Nephron (organoid): ENCODE measurements around the gene NOTUM.
"Not testable (repeated sequence)": the region's sequence is repeated elsewhere in the genome, so short reads cannot be mapped to it uniquely, and the experiment has no call there.

Experiments
- H3K27ac Mint-ChIP-seq, 3 experiments: 2 replicates each; pipeline ENCODE4 v1.8.0; 2020; ENCODE audit warnings: mixed read lengths in 3 of 3, mild to moderate bottlenecking in 2 of 3, moderate library complexity in 1 of 3
- H3K27me3 Mint-ChIP-seq: 2 replicates; pipeline ENCODE4 v1.8.0; 2021; ENCODE audit warnings: low read depth, mild to moderate bottlenecking, moderate library complexity, mixed read lengths
- H3K36me3 Mint-ChIP-seq: 2 replicates; pipeline ENCODE4 v1.8.0; 2020; ENCODE audit warnings: low read depth, mixed read lengths
- H3K4me1 Mint-ChIP-seq: 2 replicates; pipeline ENCODE4 v1.8.0; 2020; ENCODE audit warnings: mixed read lengths
- H3K4me3 Mint-ChIP-seq, 3 experiments: 2 replicates each; pipeline ENCODE4 v1.8.0; 2020; ENCODE audit warnings: mild to moderate bottlenecking in 3 of 3, mixed read lengths in 3 of 3, moderate library complexity in 2 of 3
- H3K9me3 Mint-ChIP-seq: 2 replicates; pipeline ENCODE4 v1.8.0; 2020; ENCODE audit warnings: mixed read lengths
- TF ChIP-seq, protein P1 (sequence below), 3 experiments: fragments of 200-600 bp; sonication (generic); IDR thresholded peaks; one replicate each; pipeline ENCODE4 v1.5.0; 2021; ENCODE audit warnings: antibody characterized with exemption in 3 of 3; ENCODE audit not compliant: unreplicated experiment in 3 of 3

The NOTUM gene

GRCh38 chr17:81955756-81956544, 5.0 kb downstream of the NOTUM start:
- Mint-ChIP-seq H3K27me3 (peaks cover 21% of the 10 kb centered on the region), H3K27ac (no peak overlapping the region), H3K9me3 (no peaks in the 10 kb centered on the region), H3K4me3 (no peak overlapping the region), H3K36me3 (no peaks in the 10 kb centered on the region), H3K4me1 (no peaks in the 10 kb centered on the region)
- TF ChIP-seq, protein P1, sequence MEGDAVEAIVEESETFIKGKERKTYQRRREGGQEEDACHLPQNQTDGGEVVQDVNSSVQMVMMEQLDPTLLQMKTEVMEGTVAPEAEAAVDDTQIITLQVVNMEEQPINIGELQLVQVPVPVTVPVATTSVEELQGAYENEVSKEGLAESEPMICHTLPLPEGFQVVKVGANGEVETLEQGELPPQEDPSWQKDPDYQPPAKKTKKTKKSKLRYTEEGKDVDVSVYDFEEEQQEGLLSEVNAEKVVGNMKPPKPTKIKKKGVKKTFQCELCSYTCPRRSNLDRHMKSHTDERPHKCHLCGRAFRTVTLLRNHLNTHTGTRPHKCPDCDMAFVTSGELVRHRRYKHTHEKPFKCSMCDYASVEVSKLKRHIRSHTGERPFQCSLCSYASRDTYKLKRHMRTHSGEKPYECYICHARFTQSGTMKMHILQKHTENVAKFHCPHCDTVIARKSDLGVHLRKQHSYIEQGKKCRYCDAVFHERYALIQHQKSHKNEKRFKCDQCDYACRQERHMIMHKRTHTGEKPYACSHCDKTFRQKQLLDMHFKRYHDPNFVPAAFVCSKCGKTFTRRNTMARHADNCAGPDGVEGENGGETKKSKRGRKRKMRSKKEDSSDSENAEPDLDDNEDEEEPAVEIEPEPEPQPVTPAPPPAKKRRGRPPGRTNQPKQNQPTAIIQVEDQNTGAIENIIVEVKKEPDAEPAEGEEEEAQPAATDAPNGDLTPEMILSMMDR (IDR thresholded peaks at IDR 0.05; ENCODE audit: unreplicated experiment in 3 of 3), result no peak

DNA sequence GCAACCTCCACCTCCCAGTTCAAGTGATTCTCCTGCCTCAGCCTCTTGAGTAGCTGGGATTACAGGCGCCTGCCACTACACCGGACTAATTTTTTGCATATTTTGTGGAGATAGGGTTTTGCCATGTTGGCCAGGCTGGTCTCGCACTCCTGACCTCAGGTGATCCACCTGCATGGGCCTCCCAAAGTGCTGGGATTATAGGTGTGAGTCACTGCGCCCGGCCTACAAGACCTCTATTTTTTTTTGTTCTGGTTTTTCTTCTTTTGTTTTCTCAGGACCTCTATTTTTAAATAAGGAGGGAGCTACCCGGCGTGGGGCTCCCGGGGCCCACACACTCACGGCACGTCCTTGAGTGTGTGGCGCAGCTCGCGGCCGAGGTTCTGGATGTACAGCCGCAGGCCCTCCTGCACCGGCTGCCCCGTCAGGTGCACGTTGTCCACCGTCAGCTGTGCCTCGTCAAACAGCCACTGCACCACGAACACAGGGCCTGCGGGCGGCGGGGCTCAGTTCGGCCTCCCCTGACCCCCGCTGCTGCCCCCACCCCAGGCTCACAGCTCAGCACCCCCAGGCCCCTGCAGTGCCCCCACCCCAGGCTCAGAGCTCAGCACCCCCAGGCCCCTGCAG, 5.8 kb downstream of the NOTUM start:
- peaks cover 24% of the 10 kb centered on the region for H3K27me3 Mint-ChIP-seq
- TF ChIP-seq, protein P1 (IDR thresholded peaks at IDR 0.05; ENCODE audit: unreplicated experiment in 3 of 3), result no peak
- no peak overlapping the region for H3K4me3 Mint-ChIP-seq
- H3K27ac Mint-ChIP-seq, result no peak overlapping the region
- H3K36me3 Mint-ChIP-seq, result no peaks in the 10 kb centered on the region
- no peaks in the 10 kb centered on the region for H3K9me3 Mint-ChIP-seq
- no peaks in the 10 kb centered on the region for H3K4me1 Mint-ChIP-seq

DNA sequence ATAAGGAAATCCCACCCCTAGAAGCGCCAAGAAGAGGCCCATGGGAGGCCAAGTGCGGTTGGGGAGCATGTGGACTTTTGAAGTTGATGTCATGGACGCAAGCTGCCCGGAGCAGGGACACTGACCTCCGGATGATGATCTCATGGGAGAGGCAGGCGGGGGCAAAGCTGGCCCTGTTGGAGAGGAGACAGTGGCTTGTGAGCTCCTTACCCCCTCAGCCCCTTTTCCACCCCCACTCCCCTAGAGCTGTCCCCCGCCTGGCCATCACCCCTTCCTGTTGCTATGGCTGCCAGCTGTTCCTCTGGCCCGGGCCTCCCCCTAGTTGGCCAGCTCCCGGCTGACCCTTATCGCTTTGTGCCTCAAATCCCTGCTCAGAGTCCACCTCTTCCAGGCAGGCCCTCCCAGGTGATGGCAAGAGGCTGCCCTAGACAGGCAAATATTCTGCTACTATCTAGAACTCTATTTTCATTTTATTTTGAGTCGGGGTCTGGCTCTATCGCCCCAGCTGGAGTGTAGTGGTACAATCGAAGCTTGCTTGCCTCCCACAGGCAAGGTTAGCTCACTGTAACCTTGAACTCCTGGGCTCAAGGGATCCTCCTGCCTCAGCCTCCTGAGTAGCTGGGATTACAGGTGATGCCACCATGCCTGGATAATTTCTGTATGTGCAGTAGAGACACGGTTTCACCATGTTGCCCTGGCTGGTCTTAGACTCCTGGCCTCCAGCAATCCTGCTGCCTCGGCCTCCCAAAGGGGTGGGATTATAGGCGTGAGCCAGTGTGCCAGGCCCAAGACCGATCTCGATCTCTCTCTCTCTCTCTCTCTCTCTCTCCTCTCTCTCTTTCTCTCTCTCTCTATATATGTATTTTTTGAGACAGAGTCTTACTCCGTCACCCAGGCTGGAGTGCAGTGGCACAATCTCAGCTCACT, 6.6 kb downstream of the NOTUM start:
- no peak overlapping the region for H3K4me3 Mint-ChIP-seq
- TF ChIP-seq, protein P1 (IDR thresholded peaks at IDR 0.05; ENCODE audit: unreplicated experiment in 3 of 3), result no peak
- H3K36me3 Mint-ChIP-seq, result no peaks in the 10 kb centered on the region
- no peaks in the 10 kb centered on the region for H3K9me3 Mint-ChIP-seq
- no peak overlapping the region for H3K27ac Mint-ChIP-seq
- H3K4me1 Mint-ChIP-seq, result no peaks in the 10 kb centered on the region
- H3K27me3 Mint-ChIP-seq, result peaks cover 24% of the 10 kb centered on the region

- not testable (repeated sequence) for H3K36me3 Mint-ChIP-seq, H3K27ac Mint-ChIP-seq, H3K9me3 Mint-ChIP-seq, H3K4me1 Mint-ChIP-seq, H3K4me3 Mint-ChIP-seq
- peaks cover 16% of the 10 kb centered on the region for H3K27me3 Mint-ChIP-seq
Measured at GRCh38 chr17:81953443-81953842, 7.5 kb downstream of the NOTUM start.

DNA sequence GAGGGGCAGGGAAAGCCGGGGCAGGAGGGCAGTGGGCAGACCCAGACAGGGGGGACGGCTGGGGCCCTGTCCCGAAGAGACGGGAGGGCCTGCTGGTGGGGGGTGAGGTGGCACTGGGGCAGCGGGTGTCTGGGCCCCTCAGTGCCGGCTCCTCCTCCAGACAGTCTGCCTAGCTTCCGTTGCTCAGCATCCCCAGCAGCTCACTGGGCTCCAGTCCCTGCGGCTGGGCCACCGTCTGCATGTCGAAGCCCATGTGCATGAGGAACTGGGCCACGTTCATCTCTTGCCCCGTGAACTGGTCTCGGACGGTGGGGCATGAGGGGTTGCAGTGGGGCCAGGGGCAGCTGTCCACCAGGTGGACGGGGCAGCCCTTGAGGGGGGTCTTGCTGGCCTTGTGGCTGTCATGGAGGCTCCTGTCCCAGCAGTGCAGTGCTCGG, 8.2 kb downstream of the NOTUM start:
- H3K27me3 Mint-ChIP-seq, result peaks cover 10% of the 10 kb centered on the region
- no peaks in the 10 kb centered on the region for H3K4me1 Mint-ChIP-seq
- H3K27ac Mint-ChIP-seq, result no peak overlapping the region

More for the DNA sequence above, 8.2 kb downstream of the NOTUM start:
- Mint-ChIP-seq H3K36me3 (no peaks in the 10 kb centered on the region), H3K9me3 (no peaks in the 10 kb centered on the region), H3K4me3 (no peak overlapping the region)
- TF ChIP-seq, protein P1 (IDR thresholded peaks at IDR 0.05; ENCODE audit: unreplicated experiment in 3 of 3), result no peak
